ENCODE results near the gene IFT80. TPM values are rescaled to one million over a fixed set of nuclear protein-coding genes. Genes with fewer than 3 reads are reported as not detected.
"Not testable (repeated sequence)": the region's sequence is repeated elsewhere in the genome, so short reads cannot be mapped to it uniquely, and the experiment has no call there.

Gene IFT80
- total RNA-seq, 4 donors from 2014 or later, result 8.8 to 129 (median 20.9) TPM

DNA sequence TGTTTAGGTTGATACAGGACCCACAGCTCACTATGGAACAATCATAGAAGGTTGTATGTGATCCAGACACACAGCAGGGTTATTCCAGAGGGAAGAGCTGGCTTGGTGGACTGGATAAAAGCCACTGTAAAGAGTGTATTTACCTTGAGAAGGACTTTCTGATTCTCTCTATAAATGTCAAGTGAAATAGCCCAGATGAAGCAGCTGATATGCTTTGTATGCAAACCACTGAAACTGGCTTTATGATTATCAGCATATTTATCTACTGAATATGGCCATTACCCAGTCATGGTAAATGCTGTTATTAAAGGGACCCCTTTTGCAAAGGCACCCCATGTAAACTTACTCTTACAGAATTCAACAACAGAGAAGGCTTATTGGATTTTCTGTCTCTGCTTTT lies 145.7 kb downstream of the IFT80 start:
- Histone ChIP-seq H3K27ac (no peak overlapping the region), H3K27me3 (no peaks in the 10 kb centered on the region), H3K36me3 (no peaks in the 10 kb centered on the region), H3K4me1 (no peaks in the 10 kb centered on the region), H3K4me3 (no peak overlapping the region), H3K9me3 (no peaks in the 10 kb centered on the region)
- no peak for DNase-seq
- no peak for TF ChIP-seq POLR2A (IDR thresholded peaks at IDR 0.05)
- TF ChIP-seq, protein P1, sequence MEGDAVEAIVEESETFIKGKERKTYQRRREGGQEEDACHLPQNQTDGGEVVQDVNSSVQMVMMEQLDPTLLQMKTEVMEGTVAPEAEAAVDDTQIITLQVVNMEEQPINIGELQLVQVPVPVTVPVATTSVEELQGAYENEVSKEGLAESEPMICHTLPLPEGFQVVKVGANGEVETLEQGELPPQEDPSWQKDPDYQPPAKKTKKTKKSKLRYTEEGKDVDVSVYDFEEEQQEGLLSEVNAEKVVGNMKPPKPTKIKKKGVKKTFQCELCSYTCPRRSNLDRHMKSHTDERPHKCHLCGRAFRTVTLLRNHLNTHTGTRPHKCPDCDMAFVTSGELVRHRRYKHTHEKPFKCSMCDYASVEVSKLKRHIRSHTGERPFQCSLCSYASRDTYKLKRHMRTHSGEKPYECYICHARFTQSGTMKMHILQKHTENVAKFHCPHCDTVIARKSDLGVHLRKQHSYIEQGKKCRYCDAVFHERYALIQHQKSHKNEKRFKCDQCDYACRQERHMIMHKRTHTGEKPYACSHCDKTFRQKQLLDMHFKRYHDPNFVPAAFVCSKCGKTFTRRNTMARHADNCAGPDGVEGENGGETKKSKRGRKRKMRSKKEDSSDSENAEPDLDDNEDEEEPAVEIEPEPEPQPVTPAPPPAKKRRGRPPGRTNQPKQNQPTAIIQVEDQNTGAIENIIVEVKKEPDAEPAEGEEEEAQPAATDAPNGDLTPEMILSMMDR (IDR thresholded peaks at IDR 0.05), result no peak
- intact Hi-C loops (cut with DNase I; ENCODE audit: low total_unique reads), result no loop called here

DNA sequence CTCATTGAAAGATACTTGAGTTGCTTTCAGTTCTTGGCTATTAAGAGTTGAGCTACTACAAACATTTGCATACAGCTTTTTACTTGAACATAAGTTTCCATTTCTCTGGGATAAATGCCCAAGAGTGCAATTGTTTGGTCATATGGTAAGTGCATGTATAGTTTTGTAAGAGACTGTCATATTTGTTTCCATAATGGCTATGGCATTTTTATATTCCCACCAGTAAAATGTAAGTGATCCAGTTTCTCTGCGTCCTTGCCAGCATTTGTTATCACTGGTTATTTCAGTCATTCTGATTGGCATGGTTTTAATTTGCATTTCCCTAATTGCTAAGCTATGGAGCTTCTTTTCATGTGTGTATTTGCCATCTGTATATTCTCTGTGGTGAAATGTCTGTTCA lies 151.3 kb downstream of the IFT80 start:
- TF ChIP-seq, protein P1 (IDR thresholded peaks at IDR 0.05), result no peak
- no peak for TF ChIP-seq POLR2A (IDR thresholded peaks at IDR 0.05)

DNA sequence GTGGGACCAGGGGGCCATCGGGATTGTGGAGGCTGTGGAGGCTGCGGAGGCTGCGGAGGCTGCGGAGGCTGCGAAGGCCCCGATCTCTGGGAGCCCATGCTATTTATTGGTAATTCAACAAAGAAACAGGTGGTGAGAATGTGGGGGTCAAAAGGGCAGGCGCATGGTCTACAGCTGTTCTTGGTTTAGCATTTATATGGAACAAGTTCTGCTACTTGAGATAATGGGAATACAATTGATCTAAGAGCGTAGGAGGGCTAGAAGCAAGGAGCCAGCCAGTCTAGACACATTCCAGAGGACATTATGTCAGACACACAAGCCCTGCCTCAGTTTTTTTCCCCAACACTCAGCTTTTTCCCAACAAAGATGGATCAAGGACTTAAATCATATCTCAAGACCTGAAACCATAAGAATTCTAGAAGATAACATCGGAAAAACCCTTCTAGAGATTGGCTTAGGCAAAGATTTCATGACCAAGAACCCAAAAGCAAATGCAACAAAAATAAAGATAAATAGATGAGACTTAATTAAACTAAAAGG lies 153.7 kb downstream of the IFT80 start:
- H3K27me3 ChIP-seq, result no peaks in the 10 kb centered on the region
- no peaks in the 10 kb centered on the region for H3K9me3 ChIP-seq
- H3K36me3 ChIP-seq, result no peaks in the 10 kb centered on the region
- no peaks in the 10 kb centered on the region for H3K4me1 ChIP-seq
- intact Hi-C loops (cut with DNase I; ENCODE audit: low total_unique reads), result no loop called here
- no peak for DNase-seq
- H3K27ac ChIP-seq, result no peak overlapping the region
- no peak for TF ChIP-seq POLR2A (IDR thresholded peaks at IDR 0.05)
- TF ChIP-seq, protein P1 (IDR thresholded peaks at IDR 0.05), result no peak
- H3K4me3 ChIP-seq, result no peak overlapping the region

More for the DNA sequence above, 151.3 kb downstream of the IFT80 start:
- Histone ChIP-seq H3K4me3 (no peak overlapping the region), H3K27me3 (no peaks in the 10 kb centered on the region), H3K9me3 (no peaks in the 10 kb centered on the region), H3K27ac (no peak overlapping the region), H3K4me1 (no peaks in the 10 kb centered on the region), H3K36me3 (no peaks in the 10 kb centered on the region)
- no peak for DNase-seq
- intact Hi-C loops (cut with DNase I; ENCODE audit: low total_unique reads), result no loop called here

DNA sequence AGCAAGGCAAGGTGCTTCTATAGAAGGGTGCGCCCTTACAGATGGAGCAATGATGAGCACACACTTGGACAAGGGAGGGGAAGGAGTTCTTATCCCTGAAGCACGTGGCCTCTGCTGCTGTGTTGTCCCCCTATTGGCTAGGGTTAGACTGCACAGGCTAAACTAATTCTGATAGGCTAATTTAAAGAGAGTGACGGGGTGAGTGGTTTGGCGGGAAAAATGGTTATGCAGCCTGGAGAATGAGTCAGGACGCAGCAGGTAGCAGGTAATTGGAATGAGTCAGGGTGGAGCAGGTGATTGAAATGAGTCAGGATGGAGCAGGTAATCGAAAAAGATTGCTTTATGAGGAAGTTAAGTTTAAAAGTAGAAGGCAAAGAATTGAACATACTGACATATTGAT lies 158.3 kb downstream of the IFT80 start:
- H3K36me3 ChIP-seq; H3K9me3 ChIP-seq; H3K4me1 ChIP-seq; H3K27me3 ChIP-seq; H3K27ac ChIP-seq; H3K4me3 ChIP-seq; intact Hi-C loops (cut with DNase I; ENCODE audit: low total_unique reads); DNase-seq: not testable (repeated sequence)

DNA sequence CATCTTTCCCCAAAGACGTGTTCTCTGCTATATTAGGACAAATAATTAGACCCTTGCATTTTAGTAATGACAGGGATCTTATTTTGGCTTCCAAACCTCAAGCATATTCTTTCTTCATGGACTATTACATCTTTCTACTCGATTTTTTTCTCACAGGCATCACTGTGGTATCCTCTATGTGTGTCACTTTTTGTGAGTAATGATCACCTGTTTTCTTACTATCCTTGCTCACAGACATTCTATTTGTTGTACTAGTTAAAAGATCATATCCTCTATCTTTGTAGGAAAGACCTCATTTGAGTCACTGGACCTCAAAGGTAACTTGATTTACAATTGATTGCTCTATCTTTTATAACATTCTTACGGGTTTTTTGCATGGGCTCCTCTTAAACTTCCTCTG lies 167.0 kb downstream of the IFT80 start:
- intact Hi-C loops (cut with DNase I; ENCODE audit: low total_unique reads), result no loop called here
- Histone ChIP-seq H3K9me3 (no peaks in the 10 kb centered on the region), H3K27me3 (peaks cover 3 to 7% of the 10 kb centered on the region in 2 donors), H3K27ac (no peak overlapping the region), H3K4me1 (no peaks in the 10 kb centered on the region), H3K36me3 (no peaks in the 10 kb centered on the region), H3K4me3 (no peak overlapping the region)
- DNase-seq, result no peak
- TF ChIP-seq, protein P1 (IDR thresholded peaks at IDR 0.05), result no peak
- no peak for TF ChIP-seq POLR2A (IDR thresholded peaks at IDR 0.05)

DNA sequence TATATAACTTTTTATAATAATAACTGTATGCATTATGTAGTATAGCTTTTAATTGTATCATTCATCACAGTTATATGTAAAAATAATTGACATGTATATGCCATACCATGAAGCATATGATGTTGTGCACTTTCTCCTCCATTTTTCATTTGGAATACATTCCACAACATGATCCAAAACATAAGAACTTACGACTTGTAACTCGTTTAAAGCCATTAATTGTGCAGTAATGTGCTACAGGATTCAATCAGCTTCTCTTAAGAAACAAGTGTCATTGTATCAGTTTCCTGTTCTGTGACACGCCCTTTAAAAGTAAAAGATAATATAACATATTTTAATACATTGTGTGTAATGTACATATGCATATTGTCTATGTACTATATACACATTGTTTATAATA lies 171.6 kb downstream of the IFT80 start:
- TF ChIP-seq, protein P1 (IDR thresholded peaks at IDR 0.05), result no peak
- TF ChIP-seq POLR2A (IDR thresholded peaks at IDR 0.05), result no peak
- Histone ChIP-seq H3K27ac (no peak overlapping the region), H3K4me1 (peaks cover 0 to 8% of the 10 kb centered on the region in 2 donors), H3K9me3 (no peaks in the 10 kb centered on the region), H3K4me3 (no peak overlapping the region), H3K27me3 (peaks cover 13 to 16% of the 10 kb centered on the region in 2 donors), H3K36me3 (no peaks in the 10 kb centered on the region)
- intact Hi-C loops (cut with DNase I; ENCODE audit: low total_unique reads), result no loop called here
- DNase-seq, result no peak

All from uterus (tissue), 4 donors.